GM23248 (cell line): ENCODE measurements around the gene IFT122. TPM values are rescaled to one million over a fixed set of nuclear protein-coding genes. Genes with fewer than 3 reads are reported as not detected.
A peak's percentile ranks its signal among the peaks of the same experiment; 100 is the strongest.

Experiments
- DNase-seq: peaks from one replicate; pipeline ENCODE4 v3.0.0-alpha.2; 2015
- H2AFZ ChIP-seq: fragments of 200-600 bp; sonication (generic); 2 replicates; pipeline ENCODE4 v1.6.1; 2016; ENCODE audit warnings: antibody characterized with exemption
- H3F3A ChIP-seq: fragments of 200-600 bp; sonication (generic); 2 replicates; pipeline ENCODE4 v1.6.1; 2016; ENCODE audit warnings: mild to moderate bottlenecking, antibody characterized with exemption, mixed run types; ENCODE audit not compliant: insufficient read depth
- H3K27ac ChIP-seq: fragments of 200-600 bp; sonication (generic); 2 replicates; pipeline ENCODE4 v1.5.1; 2016; ENCODE audit warnings: mild to moderate bottlenecking
- H3K27me3 ChIP-seq: fragments of 200-600 bp; sonication (generic); replicated peaks from 2 replicates; pipeline ENCODE4 v1.6.1; 2016; ENCODE audit warnings: mild to moderate bottlenecking; ENCODE audit not compliant: insufficient read depth
- H3K36me3 ChIP-seq: fragments of 200-600 bp; sonication (generic); 2 replicates; pipeline ENCODE4 v1.6.1; 2016; ENCODE audit warnings: low read depth, mild to moderate bottlenecking
- H3K4me1 ChIP-seq: fragments of 200-600 bp; sonication (generic); 2 replicates; pipeline ENCODE4 v1.6.1; 2016; ENCODE audit warnings: mild to moderate bottlenecking; ENCODE audit not compliant: insufficient read depth
- H3K4me2 ChIP-seq: fragments of 200-600 bp; sonication (generic); one replicate; pipeline ENCODE4 v1.6.1; 2016; ENCODE audit warnings: mild to moderate bottlenecking; ENCODE audit not compliant: unreplicated experiment
- H3K4me3 ChIP-seq: fragments of 200-600 bp; sonication (generic); 2 replicates; pipeline ENCODE4 v1.5.1; 2016; ENCODE audit warnings: mild to moderate bottlenecking
- H3K79me2 ChIP-seq: fragments of 200-600 bp; sonication (generic); 2 replicates; pipeline ENCODE4 v1.6.1; 2016; ENCODE audit warnings: mild to moderate bottlenecking; ENCODE audit not compliant: insufficient read depth
- H3K9ac ChIP-seq: fragments of 200-600 bp; sonication (generic); 2 replicates; pipeline ENCODE4 v1.6.1; 2016; ENCODE audit warnings: mild to moderate bottlenecking
- H3K9me2 ChIP-seq: fragments of 200-600 bp; sonication (generic); 2 replicates; pipeline ENCODE4 v1.6.1; 2016; ENCODE audit warnings: mixed run types, mild to moderate bottlenecking, moderate library complexity; ENCODE audit not compliant: insufficient read depth
- H3K9me3 ChIP-seq: fragments of 200-600 bp; sonication (generic); one replicate; pipeline ENCODE4 v1.6.1; 2017; ENCODE audit warnings: low read depth
- H4K20me1 ChIP-seq: fragments of 200-600 bp; sonication (generic); 2 replicates; pipeline ENCODE4 v1.6.0; 2016; ENCODE audit not compliant: insufficient read depth
- EZH2 ChIP-seq: fragments of 200-600 bp; sonication (generic); IDR thresholded peaks from 2 replicates; pipeline ENCODE4 v1.6.1; 2018; ENCODE audit warnings: antibody characterized with exemption, mild to moderate bottlenecking; ENCODE audit not compliant: insufficient read depth, poor library complexity, severe bottlenecking
- EZH2phosphoT487 ChIP-seq: fragments of 200-600 bp; sonication (generic); IDR thresholded peaks from 2 replicates; pipeline ENCODE4 v1.6.1; 2018; ENCODE audit warnings: antibody characterized with exemption, moderate library complexity, mild to moderate bottlenecking, low read depth; ENCODE audit not compliant: insufficient read depth
- WGBS, 2 experiments: methylation state at CpG; one replicate each; pipeline ENCODE4 v1.1.6; 2015 to 2017; ENCODE audit warnings: low lambda C conversion rate in 2 of 2, low coverage in 1 of 2; ENCODE audit errors: missing lambda C conversion rate in 2 of 2; 5-methylcytosine and 5-hydroxymethylcytosine counted together
- in situ Hi-C: fragments of 300-500 bp; cut with MboI; formaldehyde crosslinking; loops from 2 replicates; pipeline ENCODE4 v1.15.0; 2020
- polyA plus RNA-seq: library from polyadenylated mRNA; unstranded; fragments of >200 nt; fragmentation: Nextera tagmentation; extraction: Ambion mirVana; gene quantifications from 2 replicates; pipeline ENCODE4 v1.2.1, GENCODE V29; 2016
- small RNA-seq: library from RNA; depleted of rRNA; stranded (forward); fragments of <200 nt; gene quantifications from one replicate; pipeline ENCODE3, GENCODE V24; 2014; ENCODE audit warnings: low read depth, low replicate concordance
- total RNA-seq: library from RNA; depleted of rRNA; stranded (reverse); fragments of >200 nt; shearing (Covaris generic); gene quantifications from 2 replicates; pipeline ENCODE4 v1.2.3, GENCODE V29; 2014; rRNA removed

Gene IFT122
- total and polyA plus RNA-seq, 2 experiments from 2014 or later: 16.1 to 16.3 TPM

DNA sequence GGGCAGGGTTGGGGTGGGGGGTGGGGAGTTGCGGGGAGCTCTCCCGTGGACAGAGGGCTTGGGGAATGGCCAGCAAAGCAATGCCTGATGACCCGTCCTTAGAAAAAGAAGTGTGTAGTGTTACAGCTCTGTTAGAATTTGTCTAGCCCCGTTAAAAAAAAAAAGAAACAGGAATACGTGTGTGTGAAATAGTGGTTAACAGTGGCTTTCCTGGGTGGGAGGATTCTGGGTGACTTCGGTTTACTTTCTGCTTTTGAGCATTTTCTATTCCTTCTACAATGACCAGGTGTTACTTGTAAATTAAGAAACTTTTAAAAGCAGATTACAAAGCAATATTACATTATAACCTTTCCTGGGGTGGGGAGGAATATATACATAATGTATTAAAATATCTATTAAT, 127.9 kb downstream of the IFT122 start:
- no peak overlapping the region for H3K27ac ChIP-seq
- H3K36me3 ChIP-seq: no peaks in the 10 kb centered on the region; the same call in 1 of the 2 replicates
- H3F3A ChIP-seq: no peaks in the 10 kb centered on the region
- WGBS, 2 experiments: 64 to 65% methylated on average over 6 of the region's 6 CpGs
- TF ChIP-seq EZH2 (no peak), EZH2phosphoT487 (no peak)
- H3K9me2 ChIP-seq: no peaks in the 10 kb centered on the region
- DNase-seq: no peak
- H3K4me3 ChIP-seq: no peak overlapping the region
- no peaks in the 10 kb centered on the region for H4K20me1 ChIP-seq
- H3K4me2 ChIP-seq: no peak overlapping the region
- no peaks in the 10 kb centered on the region for H3K79me2 ChIP-seq
- in situ Hi-C loops: no loop called here
- no peaks in the 10 kb centered on the region for H3K9me3 ChIP-seq
- H3K4me1 ChIP-seq: no peaks in the 10 kb centered on the region; the same call in 1 of the 2 replicates
- H3K9ac ChIP-seq: no peak overlapping the region
- no peaks in the 10 kb centered on the region for H3K27me3 ChIP-seq
- H2AFZ ChIP-seq: no peak overlapping the region

DNA sequence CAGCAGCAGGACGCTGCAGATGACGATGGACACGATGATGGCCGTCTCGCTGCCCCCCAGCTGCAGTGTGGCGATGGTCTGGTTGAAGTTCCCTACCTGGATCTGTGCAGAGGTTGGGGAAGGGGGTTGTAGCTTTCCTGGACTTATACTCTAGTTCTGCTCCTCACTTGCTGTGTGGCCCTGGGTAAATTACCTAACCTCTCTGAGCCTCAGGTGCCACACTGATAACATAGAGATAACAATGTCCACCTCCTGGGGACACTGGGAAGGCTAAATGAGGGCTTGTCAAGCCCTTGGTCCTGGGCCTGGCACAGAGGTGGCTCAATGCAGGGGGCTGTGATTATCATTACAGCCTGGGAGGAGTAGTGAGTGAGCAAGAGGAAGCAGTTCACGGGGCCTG, 129.8 kb downstream of the IFT122 start:
- no peak overlapping the region for H3K9ac ChIP-seq
- no peak for TF ChIP-seq EZH2phosphoT487
- no peak for TF ChIP-seq EZH2
- no peak overlapping the region for H2AFZ ChIP-seq
- H3K9me2 ChIP-seq: no peaks in the 10 kb centered on the region
- H3K27ac ChIP-seq: no peak overlapping the region
- no peak for DNase-seq
- H3F3A ChIP-seq: no peaks in the 10 kb centered on the region
- H3K9me3 ChIP-seq: no peaks in the 10 kb centered on the region
- H4K20me1 ChIP-seq: no peaks in the 10 kb centered on the region
- no peak overlapping the region for H3K4me3 ChIP-seq
- no peaks in the 10 kb centered on the region for H3K27me3 ChIP-seq
- H3K79me2 ChIP-seq: no peaks in the 10 kb centered on the region
- no peak overlapping the region for H3K4me2 ChIP-seq
- in situ Hi-C loops: no loop called here
- H3K4me1 ChIP-seq: no peaks in the 10 kb centered on the region; the same call in 1 of the 2 replicates
- H3K36me3 ChIP-seq: no peaks in the 10 kb centered on the region; the same call in 1 of the 2 replicates
- 95 to 97% methylated on average over 7 of the region's 7 CpGs for WGBS, 2 experiments

Small RNAs within 50 kb of the gene (small RNA-seq; reads per million reads assigned to genes)
- gene SNORA7B: 1.8 reads per million, percentile 63 among the genes with 10 or more reads in this experiment

Other genes starting within 250 kb of the IFT122 start
- gene COPG1, start 190.6 kb upstream of the IFT122 start, total RNA-seq: 298 and 328 TPM in 2 replicates
- 254 and 265 TPM in 2 replicates for gene COPG1, start 190.6 kb upstream of the IFT122 start, polyA plus RNA-seq
- gene HMCES, start 161.4 kb upstream of the IFT122 start, total RNA-seq: 10.6 and 12.5 TPM in 2 replicates
- gene HMCES, start 161.4 kb upstream of the IFT122 start, polyA plus RNA-seq: 33.2 and 33.5 TPM in 2 replicates
- not detected in 2 replicates for gene EFCAB12, start 11.6 kb upstream of the IFT122 start, total RNA-seq
- not detected in 2 replicates for gene EFCAB12, start 11.6 kb upstream of the IFT122 start, polyA plus RNA-seq
- 27.2 and 49.8 TPM in 2 replicates for gene MBD4, start 276 bp upstream of the IFT122 start, total RNA-seq
- gene MBD4, start 276 bp upstream of the IFT122 start, polyA plus RNA-seq: 36.2 and 36.8 TPM in 2 replicates
- gene RHO, start 88.4 kb downstream of the IFT122 start, total RNA-seq: not detected in 2 replicates
- not detected in 2 replicates for gene RHO, start 88.4 kb downstream of the IFT122 start, polyA plus RNA-seq
- gene H1-8, start 103.0 kb downstream of the IFT122 start, total RNA-seq: not detected in 2 replicates
- not detected in 2 replicates for gene H1-8, start 103.0 kb downstream of the IFT122 start, polyA plus RNA-seq
- 67.2 and 83.0 TPM in 2 replicates for gene PLXND1, start 166.5 kb downstream of the IFT122 start, total RNA-seq
- gene PLXND1, start 166.5 kb downstream of the IFT122 start, polyA plus RNA-seq: 35.7 and 37.4 TPM in 2 replicates